Ovary (tissue), 9 donors: ENCODE measurements around the gene TPD52L1. TPM values are rescaled to one million over a fixed set of nuclear protein-coding genes. Genes with fewer than 3 reads are reported as not detected.

ENCODE experiments used
- DNase-seq, 5 donors: peaks; one replicate each; pipeline ENCODE4 v3.0.0-alpha.2; 2019 to 2020
- H3K27ac ChIP-seq, 2 donors: fragments of 200-600 bp; one replicate each; pipeline versions ENCODE4 v1.5.1 to v1.8.0; 2019 to 2022
- H3K27me3 ChIP-seq: fragments of 200-600 bp; one replicate; pipeline ENCODE4 v1.8.0; 2022
- H3K36me3 ChIP-seq: fragments of 200-600 bp; sonication (generic); one replicate; pipeline ENCODE4 v1.5.1; 2019
- H3K4me1 ChIP-seq: one replicate; pipeline ENCODE4 v1.8.1; 2013; ENCODE audit warnings: mild to moderate bottlenecking, moderate library complexity; ENCODE audit not compliant: insufficient read depth
- H3K4me3 ChIP-seq: fragments of 200-600 bp; sonication (generic); one replicate; pipeline ENCODE4 v1.5.1; 2017
- H3K9me3 ChIP-seq, 2 donors: fragments of 200-600 bp in 1 of 2; sonication (generic) in 1 of 2; one replicate each; pipeline versions ENCODE4 v1.5.1 to v1.8.1; 2013 to 2019; ENCODE audit warnings: mild to moderate bottlenecking in 1 of 2, moderate library complexity in 1 of 2
- EP300 ChIP-seq: sonication (generic); formaldehyde crosslinking; IDR thresholded peaks from one replicate; pipeline ENCODE4 v1.6.1; 2017; ENCODE audit warnings: antibody characterized with exemption
- POLR2A ChIP-seq: fragments of 450-650 bp; IDR thresholded peaks from one replicate; pipeline ENCODE4 v1.6.1; 2017; ENCODE audit warnings: antibody characterized with exemption, mild to moderate bottlenecking, moderate library complexity
- WGBS, 3 donors: extraction: QIAGEN DNeasy Blood & Tissue Kit in 1 of 3; methylation state at CpG; one replicate each; pipeline versions ENCODE4 v1.1.5 to v1.1.7; 2013 to 2017; 5-methylcytosine and 5-hydroxymethylcytosine counted together
- intact Hi-C, 4 donors: fragments of 100-400 bp; cut with DNase I; formaldehyde crosslinking; loops; one replicate each; pipeline versions ENCODE4 v1.11.0 to v1.15.1; 2022 to 2023
- polyA plus RNA-seq, 2 donors: library from polyadenylated mRNA; stranded (reverse); fragments of 200-250 nt in 1 of 2; fragments of 350-450 nt in 1 of 2; fragmentation: Illumina TruSeq in 1 of 2; extraction: RNeasy Lipid Tissue Mini Kit (QIAGEN cat#74804) in 1 of 2; gene quantifications; one replicate each; pipeline ENCODE4 v1.2.3, GENCODE V29; 2013 to 2014
- total RNA-seq, 7 donors: library from RNA; depleted of rRNA in 2 of 7; stranded (reverse); fragments of >200 nt in 2 of 7; fragmentation: NEBNext Ultra II Directional in 3 of 7; extraction: Animal tissue kit (Norgen Biotek cat#: 25700) in 3 of 7; gene quantifications; one replicate each; pipeline versions ENCODE4 v1.1.0 to v1.2.4, GENCODE V29; 2016 to 2023
- TF ChIP-seq, protein P1 (sequence below), 3 donors: fragments of 450-650 bp in 2 of 3; fragments of 200-600 bp in 1 of 3; IDR thresholded peaks; one replicate each; pipeline versions ENCODE4 v1.5.1 to v1.8.0; 2016 to 2022; ENCODE audit warnings: antibody characterized with exemption in 3 of 3, mild to moderate bottlenecking in 1 of 3
- donor health status: DM: no; HTN: no; CAD: no; lungs with moderate emphysema.
- donor health status: DM: no; HTN: no; CAD: no.
- donor health status: Bipolar disorder and iron deficiency.
- donor health status: DM: yes; HTN: yes; CAD: no.
- donor health status: DM: no; HTN: no; CAD: no.
- donor health status: DM: yes; HTN: yes; CAD: no.

TPD52L1 gene
- total and polyA plus RNA-seq, 9 donors = 14.4 to 154 (median 27.4) TPM

GRCh38 chr6:125230674-125231073 lies 77.1 kb downstream of the TPD52L1 start:
- H3K27me3 ChIP-seq = no peaks in the 10 kb centered on the region
- no peak overlapping the region for H3K27ac ChIP-seq
- DNase-seq = no peak
- no peaks in the 10 kb centered on the region for H3K36me3 ChIP-seq
- H3K9me3 ChIP-seq = no peaks in the 10 kb centered on the region
- intact Hi-C loops = no loop called here
- 87 to 93% (median 89%) methylated on average over 3 of the region's 3 CpGs for WGBS, 3 donors
- H3K4me3 ChIP-seq = no peak overlapping the region
- no peaks in the 10 kb centered on the region for H3K4me1 ChIP-seq
- TF ChIP-seq POLR2A (no peak), EP300 (no peak)
- TF ChIP-seq, protein P1, sequence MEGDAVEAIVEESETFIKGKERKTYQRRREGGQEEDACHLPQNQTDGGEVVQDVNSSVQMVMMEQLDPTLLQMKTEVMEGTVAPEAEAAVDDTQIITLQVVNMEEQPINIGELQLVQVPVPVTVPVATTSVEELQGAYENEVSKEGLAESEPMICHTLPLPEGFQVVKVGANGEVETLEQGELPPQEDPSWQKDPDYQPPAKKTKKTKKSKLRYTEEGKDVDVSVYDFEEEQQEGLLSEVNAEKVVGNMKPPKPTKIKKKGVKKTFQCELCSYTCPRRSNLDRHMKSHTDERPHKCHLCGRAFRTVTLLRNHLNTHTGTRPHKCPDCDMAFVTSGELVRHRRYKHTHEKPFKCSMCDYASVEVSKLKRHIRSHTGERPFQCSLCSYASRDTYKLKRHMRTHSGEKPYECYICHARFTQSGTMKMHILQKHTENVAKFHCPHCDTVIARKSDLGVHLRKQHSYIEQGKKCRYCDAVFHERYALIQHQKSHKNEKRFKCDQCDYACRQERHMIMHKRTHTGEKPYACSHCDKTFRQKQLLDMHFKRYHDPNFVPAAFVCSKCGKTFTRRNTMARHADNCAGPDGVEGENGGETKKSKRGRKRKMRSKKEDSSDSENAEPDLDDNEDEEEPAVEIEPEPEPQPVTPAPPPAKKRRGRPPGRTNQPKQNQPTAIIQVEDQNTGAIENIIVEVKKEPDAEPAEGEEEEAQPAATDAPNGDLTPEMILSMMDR (IDR thresholded peaks at IDR 0.05) = no peak

- Histone ChIP-seq H3K4me3 (no peak overlapping the region), H3K9me3 (no peaks in the 10 kb centered on the region), H3K27ac (no peak overlapping the region), H3K36me3 (no peaks in the 10 kb centered on the region), H3K4me1 (no peaks in the 10 kb centered on the region), H3K27me3 (no peaks in the 10 kb centered on the region)
- TF ChIP-seq, protein P1 (IDR thresholded peaks at IDR 0.05) = no peak
- no peak for TF ChIP-seq EP300
- no peak for TF ChIP-seq POLR2A
- WGBS, 3 donors = 79 to 96% (median 94%) methylated on average over 1 of the region's 1 CpG
- DNase-seq = no peak
- intact Hi-C loops = no loop called here
These were observed 77.6 kb downstream of the TPD52L1 start for GRCh38 chr6:125231133-125231532.

GRCh38 chr6:125231574-125232343 lies 78.2 kb downstream of the TPD52L1 start:
- H3K27ac ChIP-seq = no peak overlapping the region

DNA sequence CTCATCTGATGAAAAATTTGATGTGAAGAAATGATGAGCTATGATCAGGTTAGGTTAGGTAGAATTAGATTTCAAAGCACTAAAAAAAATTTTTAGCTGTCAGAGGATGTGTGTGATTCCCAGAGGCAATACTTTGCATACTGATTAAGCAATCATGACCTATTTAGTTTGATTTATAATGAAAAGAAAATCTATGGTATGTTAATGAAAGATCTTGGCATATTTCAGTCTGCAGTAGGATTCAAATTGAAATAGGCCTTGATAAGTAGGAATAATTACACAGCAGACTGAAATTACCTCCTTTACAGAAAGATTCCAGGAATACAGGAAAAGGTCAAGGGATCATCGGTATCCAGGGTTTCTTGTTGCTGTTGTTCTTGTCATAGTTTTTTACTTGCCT lies 78.9 kb downstream of the TPD52L1 start:
- WGBS, 3 donors = 43 to 66% (median 52%) methylated on average over 1 of the region's 1 CpG
- no peaks in the 10 kb centered on the region for H3K4me1 ChIP-seq

More at GRCh38 chr6:125231574-125232343, 78.2 kb downstream of the TPD52L1 start:
- Histone ChIP-seq H3K9me3 (no peaks in the 10 kb centered on the region), H3K36me3 (no peaks in the 10 kb centered on the region), H3K27me3 (no peaks in the 10 kb centered on the region), H3K4me3 (no peak overlapping the region), H3K4me1 (no peaks in the 10 kb centered on the region)
- 90 to 92% (median 90%) methylated on average over 7 of the region's 7 CpGs for WGBS, 3 donors
- no peak for DNase-seq
- TF ChIP-seq EP300 (no peak), POLR2A (no peak)
- TF ChIP-seq, protein P1 (IDR thresholded peaks at IDR 0.05) = no peak
- intact Hi-C loops = no loop called here

More for the DNA sequence above, 78.9 kb downstream of the TPD52L1 start:
- TF ChIP-seq POLR2A = no peak
- TF ChIP-seq, protein P1 (IDR thresholded peaks at IDR 0.05) = no peak
- no peak for TF ChIP-seq EP300
- H3K36me3 ChIP-seq = no peaks in the 10 kb centered on the region
- no peak for DNase-seq
- no peaks in the 10 kb centered on the region for H3K27me3 ChIP-seq
- no peaks in the 10 kb centered on the region for H3K9me3 ChIP-seq
- intact Hi-C loops = no loop called here
- H3K27ac ChIP-seq = no peak overlapping the region
- H3K4me3 ChIP-seq = no peak overlapping the region
